Activated CD4-positive, alpha-beta memory T cell treated with anti-CD3 and anti-CD28 coated beads, Interleukin-2, amount 10 ng/mL, durations not matched to agents 7 days and 5 days (primary cell): Measurements from ENCODE around the gene OVAAL. TPM values are rescaled to one million over a fixed set of nuclear protein-coding genes. Genes with fewer than 3 reads are reported as not detected.

Experiments used
- CTCF ChIA-PET: fragments of 350-600 bp; sonication (Branson Sonifier 250); formaldehyde crosslinking; loops from one replicate; lab custom pipeline; 2021; ENCODE audit warnings: antibody characterized with exemption, inconsistent platforms; lab: Charles Lee
- POLR2A ChIA-PET: fragments of 350-600 bp; sonication (Branson Sonifier 250); formaldehyde crosslinking; loops from one replicate; lab custom pipeline; 2021; ENCODE audit warnings: antibody characterized with exemption; lab: Charles Lee
- DNase-seq: peaks from one replicate; pipeline ENCODE4 v3.0.0-alpha.2; 2020
- H3K27ac Mint-ChIP-seq: one replicate; pipeline ENCODE4 v1.8.0; 2021; ENCODE audit warnings: mild to moderate bottlenecking, mixed read lengths
- H3K27me3 Mint-ChIP-seq: one replicate; pipeline ENCODE4 v1.8.0; 2021; ENCODE audit warnings: mixed read lengths
- H3K36me3 Mint-ChIP-seq: one replicate; pipeline ENCODE4 v1.8.0; 2021; ENCODE audit warnings: low read depth, mixed read lengths
- H3K4me1 Mint-ChIP-seq: one replicate; pipeline ENCODE4 v1.8.0; 2021; ENCODE audit warnings: mixed read lengths
- H3K4me3 Mint-ChIP-seq: one replicate; pipeline ENCODE4 v1.8.0; 2021; ENCODE audit warnings: mild to moderate bottlenecking, mixed read lengths
- H3K9me3 Mint-ChIP-seq: one replicate; pipeline ENCODE4 v1.8.0; 2021; ENCODE audit warnings: mixed read lengths
- total RNA-seq, 2 experiments: library from RNA; stranded (reverse); gene quantifications; one replicate each; pipeline ENCODE4 v1.2.3, GENCODE V29; 2021

The OVAAL gene
- total RNA-seq, 2 experiments from 2014 or later, result not detected

DNA sequence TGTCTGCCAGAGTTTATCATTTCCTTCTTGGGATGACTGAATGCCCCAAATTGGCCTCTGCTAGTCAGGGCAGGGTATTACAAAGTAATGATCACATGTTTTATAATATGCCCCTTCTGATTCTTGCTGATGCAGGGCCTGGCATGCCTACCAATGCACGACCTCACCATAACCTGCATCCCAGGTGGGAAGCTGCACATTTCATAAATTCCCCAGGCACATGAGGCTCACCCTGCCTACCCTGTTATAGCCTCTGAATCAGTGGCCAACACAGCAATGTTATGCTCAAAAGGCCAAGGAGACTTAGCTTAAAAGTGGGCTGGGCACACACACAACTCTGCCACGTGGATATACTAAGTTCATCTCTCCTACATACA lies 45.1 kb downstream of the OVAAL start:
- Mint-ChIP-seq H3K27ac (no peak overlapping the region), H3K4me3 (no peak overlapping the region), H3K9me3 (no peaks in the 10 kb centered on the region), H3K4me1 (no peaks in the 10 kb centered on the region), H3K36me3 (no peaks in the 10 kb centered on the region), H3K27me3 (peaks cover 2% of the 10 kb centered on the region)
- ChIA-PET CTCF (no interaction called here), POLR2A (no interaction called here)
- no peak for DNase-seq

DNA sequence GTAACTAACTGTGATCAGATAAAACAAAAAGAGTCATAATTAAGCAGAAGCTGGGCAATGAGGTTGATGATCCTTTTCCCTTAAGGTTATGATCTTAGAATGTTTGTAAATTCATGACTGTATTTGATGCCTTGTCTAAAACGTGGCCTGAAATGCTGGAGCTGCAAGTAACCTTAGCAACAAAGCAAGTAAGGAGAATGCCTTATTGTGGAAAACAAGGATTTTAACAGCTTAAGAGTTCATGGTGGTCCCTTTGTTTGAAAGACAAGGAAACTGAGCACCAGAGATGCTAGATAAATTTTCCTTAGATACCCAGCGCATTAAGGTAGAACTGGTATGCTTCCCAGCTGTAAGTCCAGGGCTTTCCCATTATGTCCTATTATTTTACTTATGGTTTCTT lies 47.4 kb downstream of the OVAAL start:
- Mint-ChIP-seq H3K36me3 (no peaks in the 10 kb centered on the region), H3K4me3 (no peak overlapping the region), H3K4me1 (no peaks in the 10 kb centered on the region), H3K9me3 (no peaks in the 10 kb centered on the region), H3K27me3 (peaks cover 2% of the 10 kb centered on the region), H3K27ac (no peak overlapping the region)
- DNase-seq, result no peak
- ChIA-PET POLR2A (no interaction called here), CTCF (no interaction called here)

DNA sequence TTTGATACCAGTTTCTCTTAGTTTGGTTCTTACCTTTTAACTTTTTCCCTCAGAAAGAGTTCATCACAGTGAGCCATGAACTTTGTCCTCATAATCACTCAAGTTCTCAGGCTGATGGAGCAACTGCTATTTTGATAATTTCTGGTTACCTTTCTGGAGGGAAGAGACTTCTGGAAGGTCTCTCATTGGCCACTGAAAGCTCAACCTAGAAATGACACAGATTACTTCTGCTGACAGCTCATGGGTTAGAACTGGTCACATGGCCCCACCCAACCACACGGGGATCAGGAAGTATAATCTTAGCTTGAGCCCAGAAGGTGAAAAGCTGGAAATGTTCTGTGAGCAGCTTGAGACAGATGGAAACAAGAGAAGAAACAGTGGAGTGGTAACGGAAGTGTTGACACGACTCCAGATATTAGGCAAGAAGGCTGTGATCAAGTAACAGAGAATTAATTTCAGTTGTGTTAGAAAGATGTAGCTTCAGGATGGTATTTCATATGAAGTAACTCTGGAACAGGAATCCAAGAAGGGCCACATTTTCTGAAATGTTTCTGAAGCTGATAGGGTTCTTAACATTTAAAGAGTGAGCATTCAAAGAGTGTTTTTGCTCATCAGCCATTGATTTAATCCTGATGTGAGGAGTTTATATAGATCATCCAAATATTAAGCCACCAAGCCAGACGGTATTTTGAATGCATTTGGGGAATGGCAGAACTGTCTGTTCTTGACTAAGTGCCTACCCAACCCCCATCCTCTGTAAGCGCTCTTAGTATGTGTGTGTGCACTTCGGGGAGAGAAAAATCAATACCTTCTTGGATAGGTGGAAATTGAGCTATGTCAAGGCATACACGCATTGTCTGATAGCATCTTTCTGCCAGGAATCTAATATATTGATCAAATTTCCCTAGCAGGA lies 51.1 kb downstream of the OVAAL start:
- CTCF ChIA-PET, result no interaction called here
- H3K9me3 Mint-ChIP-seq, result no peaks in the 10 kb centered on the region
- H3K27me3 Mint-ChIP-seq, result no peaks in the 10 kb centered on the region
- H3K4me3 Mint-ChIP-seq, result no peak overlapping the region
- no peaks in the 10 kb centered on the region for H3K36me3 Mint-ChIP-seq
- no peaks in the 10 kb centered on the region for H3K4me1 Mint-ChIP-seq
- POLR2A ChIA-PET, result interaction anchor here (2.1 kb wide), 1 partner anchor 22 kb away, joined by 7 read pairs; the partner anchor contains the start of gene XPR1
- no peak for DNase-seq
- H3K27ac Mint-ChIP-seq, result no peak overlapping the region

DNA sequence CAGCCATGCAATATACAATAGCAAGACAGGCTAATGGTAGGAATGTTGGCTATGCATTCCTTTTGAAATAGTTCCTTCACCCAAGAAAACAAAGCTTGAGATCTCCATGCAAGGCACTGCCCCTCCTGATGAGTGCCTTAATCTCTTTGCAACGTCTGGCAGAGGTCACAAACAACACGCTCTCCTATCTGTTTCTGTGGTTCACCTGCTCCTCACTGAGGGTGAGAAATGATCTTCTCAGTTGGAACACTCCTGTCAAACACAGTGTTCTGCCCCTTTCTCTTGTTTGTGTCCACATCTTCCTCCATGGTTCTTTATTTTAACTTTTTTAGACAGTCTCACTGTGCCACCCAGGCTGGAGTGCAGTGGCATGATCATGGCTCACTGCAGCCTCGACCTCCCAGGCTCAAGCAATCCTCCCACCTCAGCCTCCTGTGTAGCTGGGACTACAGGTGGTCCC lies 51.8 kb downstream of the OVAAL start:
- H3K27ac Mint-ChIP-seq, result no peak overlapping the region
- no peak for DNase-seq
- H3K4me1 Mint-ChIP-seq, result no peaks in the 10 kb centered on the region
- ChIA-PET POLR2A (interaction anchor here (2.1 kb wide), 1 partner anchor 21 kb away, joined by 7 read pairs; the partner anchor contains the start of gene XPR1), CTCF (no interaction called here)
- H3K27me3 Mint-ChIP-seq, result no peaks in the 10 kb centered on the region
- H3K9me3 Mint-ChIP-seq, result no peaks in the 10 kb centered on the region
- H3K4me3 Mint-ChIP-seq, result no peak overlapping the region
- H3K36me3 Mint-ChIP-seq, result no peaks in the 10 kb centered on the region

DNA sequence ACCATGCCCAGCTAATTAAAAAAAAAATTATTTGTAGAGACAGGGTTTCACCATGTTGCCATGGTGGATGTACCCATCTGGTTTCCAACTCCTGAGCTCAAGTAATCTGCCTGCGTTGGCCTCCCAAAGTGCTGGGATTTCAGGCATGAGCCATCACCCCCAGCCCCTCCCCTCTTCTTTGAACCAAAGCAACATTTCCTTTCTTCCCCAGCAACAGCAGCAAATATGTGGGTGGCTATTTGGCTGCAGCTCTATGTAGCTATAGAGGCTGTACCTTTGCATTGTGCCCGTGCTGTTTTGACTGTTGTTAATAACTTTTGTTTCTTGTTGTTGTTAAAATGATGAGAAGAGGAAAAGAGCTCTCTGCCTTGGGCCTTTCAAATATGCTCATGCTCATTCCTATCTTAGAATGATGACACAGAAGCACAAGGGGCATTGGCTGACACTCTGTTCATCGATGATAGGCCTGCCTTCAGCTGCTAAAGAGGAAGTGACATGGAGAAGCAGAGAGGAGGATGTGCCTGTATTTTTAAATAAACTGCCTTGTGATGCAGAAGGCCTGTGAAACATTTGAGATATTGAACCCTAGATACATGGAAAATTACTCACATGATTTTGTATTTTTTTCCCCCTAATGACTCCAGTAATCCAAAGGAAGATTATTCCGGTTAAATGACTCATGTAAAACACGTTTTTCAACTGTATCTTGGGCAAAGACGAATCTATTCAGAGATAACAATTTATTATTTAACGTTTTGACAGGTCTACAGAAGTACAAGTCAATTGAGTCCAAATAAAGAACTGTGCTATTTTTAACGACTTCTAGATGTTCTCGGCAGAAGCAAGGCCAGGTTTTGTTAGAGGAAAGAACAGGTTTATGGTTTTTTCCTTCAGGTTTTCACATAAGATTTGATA lies 52.5 kb downstream of the OVAAL start:
- no peak overlapping the region for H3K4me3 Mint-ChIP-seq
- H3K27ac Mint-ChIP-seq, result no peak overlapping the region
- ChIA-PET CTCF (no interaction called here), POLR2A (no interaction called here)
- H3K9me3 Mint-ChIP-seq, result no peaks in the 10 kb centered on the region
- no peaks in the 10 kb centered on the region for H3K36me3 Mint-ChIP-seq
- DNase-seq, result no peak
- H3K4me1 Mint-ChIP-seq, result no peaks in the 10 kb centered on the region
- no peaks in the 10 kb centered on the region for H3K27me3 Mint-ChIP-seq

DNA sequence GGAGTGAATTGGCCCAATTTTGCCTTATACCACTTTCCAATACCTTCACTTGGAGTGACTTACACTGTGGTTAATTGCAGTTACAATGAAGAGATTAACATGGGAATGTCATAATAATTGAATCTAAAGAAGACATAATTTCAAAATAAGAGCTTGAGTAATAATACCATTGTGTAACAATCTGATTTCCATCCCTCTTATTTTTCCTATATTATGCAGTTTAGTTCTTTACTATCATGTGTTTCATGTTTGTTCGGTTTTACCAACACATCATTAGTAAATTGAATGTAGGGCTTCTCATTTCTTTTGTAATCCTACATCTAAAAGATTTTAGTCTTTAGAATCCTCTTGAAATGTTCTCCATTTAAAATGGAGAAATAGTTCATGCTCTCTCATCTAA lies 53.9 kb downstream of the OVAAL start:
- Mint-ChIP-seq H3K36me3 (no peaks in the 10 kb centered on the region), H3K4me1 (no peaks in the 10 kb centered on the region), H3K4me3 (no peak overlapping the region), H3K27me3 (no peaks in the 10 kb centered on the region), H3K9me3 (no peaks in the 10 kb centered on the region), H3K27ac (no peak overlapping the region)
- ChIA-PET POLR2A (no interaction called here), CTCF (interaction anchor here (1.0 kb wide), 1 partner anchor 11 kb away, joined by 3 read pairs; no protein-coding TSS in a partner anchor)
- no peak for DNase-seq

DNA sequence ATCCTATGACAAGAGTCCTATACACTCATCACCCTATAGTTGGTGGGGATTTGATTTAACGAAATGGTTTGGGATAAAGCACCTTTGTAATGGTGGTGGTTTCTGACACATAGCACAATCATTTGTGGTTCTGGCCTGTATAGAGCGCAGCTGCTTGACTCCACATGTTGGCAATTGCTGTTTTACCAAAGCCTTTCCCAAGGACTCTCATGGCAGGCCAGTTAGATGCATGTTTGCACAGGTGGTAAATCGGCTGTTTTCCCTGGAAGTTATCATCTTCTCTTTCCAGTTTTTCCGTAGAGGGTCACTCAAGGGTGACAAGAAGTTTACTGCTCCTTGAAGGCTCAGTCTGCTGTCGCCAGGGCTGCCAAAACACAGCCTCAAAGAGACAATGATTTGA lies 56.0 kb downstream of the OVAAL start:
- ChIA-PET CTCF (no interaction called here), POLR2A (no interaction called here)
- Mint-ChIP-seq H3K4me1 (no peaks in the 10 kb centered on the region), H3K9me3 (no peaks in the 10 kb centered on the region), H3K27ac (no peak overlapping the region), H3K36me3 (no peaks in the 10 kb centered on the region), H3K4me3 (no peak overlapping the region), H3K27me3 (no peaks in the 10 kb centered on the region)
- no peak for DNase-seq

DNA sequence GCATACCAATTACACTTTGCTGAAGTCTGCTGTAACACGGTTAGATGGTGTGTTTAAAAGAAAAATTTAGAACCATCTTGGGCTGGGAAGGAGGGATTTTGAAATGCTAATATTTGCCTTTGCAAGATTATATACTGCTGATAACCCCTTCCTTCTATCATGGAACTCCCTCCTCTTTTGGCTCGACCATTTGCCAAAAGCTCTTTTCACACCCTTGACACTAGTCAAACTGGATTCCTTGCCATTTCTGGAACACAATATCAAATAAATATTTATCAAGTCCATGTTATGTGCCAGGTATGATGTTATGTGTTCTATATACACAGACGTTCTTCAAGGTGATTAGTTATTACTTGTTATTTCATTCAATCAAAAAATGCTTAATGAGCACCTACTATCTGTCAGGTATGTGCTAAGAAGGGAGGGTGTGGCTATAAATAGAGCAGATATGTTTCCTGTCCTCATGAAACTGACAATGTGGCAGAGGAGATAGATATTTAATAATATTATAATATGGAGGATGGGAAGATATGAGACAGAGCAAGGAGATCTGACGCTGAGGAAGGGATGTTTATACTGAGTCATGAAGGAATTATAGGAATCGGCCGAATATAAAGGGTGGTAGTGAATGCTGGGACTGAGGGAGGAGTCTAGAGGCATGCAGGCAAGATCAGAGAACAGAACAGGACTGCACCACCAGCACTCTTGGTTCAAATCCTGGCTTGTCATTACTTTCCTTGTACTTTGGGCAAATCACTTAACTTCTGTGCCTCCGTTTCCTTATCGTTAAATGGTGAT lies 56.9 kb downstream of the OVAAL start:
- Mint-ChIP-seq H3K4me1 (no peaks in the 10 kb centered on the region), H3K27me3 (no peaks in the 10 kb centered on the region), H3K4me3 (no peak overlapping the region), H3K36me3 (no peaks in the 10 kb centered on the region), H3K9me3 (no peaks in the 10 kb centered on the region), H3K27ac (no peak overlapping the region)
- ChIA-PET POLR2A (no interaction called here), CTCF (no interaction called here)
- no peak for DNase-seq

Other genes with a start within 250 kb of the OVAAL start
- gene ACBD6, start 56.4 kb upstream of the OVAAL start, total RNA-seq, result 10 to 100 TPM; 27.5 to 33.2 TPM
- 10 to 100 TPM; 19.9 to 20.5 TPM for gene XPR1, start 73.1 kb downstream of the OVAAL start, total RNA-seq